Adrenal gland (tissue), 12 donors: Measurements from ENCODE around the gene XIRP1. TPM values are rescaled to one million over a fixed set of nuclear protein-coding genes. Genes with fewer than 3 reads are reported as not detected.

Experiments used
- DNase-seq, 7 donors: peaks; one replicate each; pipeline ENCODE4 v3.0.0-alpha.2; 2019 to 2020
- H3K27ac ChIP-seq, 5 donors: fragments of 200-600 bp; sonication (generic) in 4 of 5; 1 replicate in 3 of 5; 2 replicates in 2 of 5; pipeline versions ENCODE4 v1.5.1 to v1.8.0; 2016 to 2020; ENCODE audit warnings: mild to moderate bottlenecking in 1 of 5
- H3K27me3 ChIP-seq: fragments of 200-600 bp; 2 replicates; pipeline ENCODE4 v1.8.0; 2021
- H3K36me3 ChIP-seq, 2 donors: fragments of 200-600 bp; replicated peaks in 1 of 2; 1 replicate in 1 of 2; 2 replicates in 1 of 2; pipeline versions ENCODE4 v1.5.1 to v1.8.0; 2018 to 2022
- H3K4me1 ChIP-seq, 2 donors: fragments of 200-600 bp; replicated peaks in 1 of 2; 1 replicate in 1 of 2; 2 replicates in 1 of 2; pipeline versions ENCODE4 v1.5.1 to v1.8.0; 2018 to 2021
- H3K4me3 ChIP-seq, 4 donors: fragments of 200-600 bp; sonication (generic) in 3 of 4; one replicate each; pipeline ENCODE4 v1.5.1; 2016 to 2018
- H3K9me3 ChIP-seq, 3 donors: fragments of 200-600 bp; sonication (generic) in 1 of 3; replicated peaks in 1 of 3; 1 replicate in 2 of 3; 2 replicates in 1 of 3; pipeline versions ENCODE4 v1.5.1 to v1.8.0; 2016 to 2021
- CTCF ChIP-seq, 6 experiments: fragments of 450-650 bp in 4 of 6; fragments of 200-600 bp in 2 of 6; sonication (generic) in 1 of 6; IDR thresholded peaks; 1 replicate in 5 of 6; 2 replicates in 1 of 6; pipeline versions ENCODE4 v1.5.1 to v1.8.0; 2016 to 2021; ENCODE audit warnings: antibody characterized with exemption in 6 of 6, mild to moderate bottlenecking in 2 of 6, moderate library complexity in 1 of 6
- POLR2A ChIP-seq, 2 donors: fragments of 450-650 bp; IDR thresholded peaks; one replicate each; pipeline ENCODE4 v1.6.1; 2017; ENCODE audit warnings: antibody characterized with exemption in 2 of 2, mild to moderate bottlenecking in 2 of 2, moderate library complexity in 1 of 2
- WGBS, 4 donors: extraction: QIAGEN DNeasy Blood & Tissue Kit in 2 of 4; methylation state at CpG; one replicate each; pipeline versions ENCODE4 v1.1.5 to v1.1.7; 2013 to 2017; 5-methylcytosine and 5-hydroxymethylcytosine counted together
- intact Hi-C, 2 donors: fragments of 100-400 bp; cut with DNase I; formaldehyde crosslinking; loops; one replicate each; pipeline versions ENCODE4 v1.14.1 to v1.15.0; 2022 to 2023
- polyA plus RNA-seq, 3 donors: library from polyadenylated mRNA; stranded (reverse); fragments of 200-250 nt in 2 of 3; fragments of 350-450 nt in 1 of 3; fragmentation: Illumina TruSeq in 1 of 3; extraction: RNeasy Lipid Tissue Mini Kit (QIAGEN cat#74804) in 1 of 3; gene quantifications; one replicate each; pipeline ENCODE4 v1.2.3, GENCODE V29; 2013 to 2014
- total RNA-seq, 9 donors: library from RNA; depleted of rRNA in 4 of 9; stranded (reverse); fragments of >200 nt in 4 of 9; fragments of 120-200 nt in 1 of 9; fragmentation: NEBNext Ultra II Directional in 1 of 9; extraction: Animal tissue kit (Norgen Biotek cat#: 25700) in 1 of 9; gene quantifications; one replicate each; pipeline versions ENCODE4 v1.1.0 to v1.2.4, GENCODE V29; 2013 to 2023
- donor health status: healthy with polysubstance abuse.
- donor health status: Bipolar disorder and iron deficiency.
- donor health status: DM: yes; HTN: yes; CAD: no.
- donor health status: DM: no; HTN: no; CAD: no.
- donor health status: DM: no; HTN: no; CAD: no.
- donor health status: DM: yes; HTN: yes; CAD: no.

The XIRP1 gene
- total and polyA plus RNA-seq, 12 donors: under 0.01 to 0.48 (median 0.21) TPM; not detected in 6

- intact Hi-C loops: loop anchor here in 1 of 2 donors (5.0 kb wide), 1 partner anchor 75 kb away; no protein-coding TSS in a partner anchor
- no peaks in the 10 kb centered on the region for H3K4me1 ChIP-seq
- no peak overlapping the region for H3K27ac ChIP-seq
- H3K4me3 ChIP-seq: no peak overlapping the region
- no peak for DNase-seq
- no peak for TF ChIP-seq POLR2A (IDR thresholded peaks at IDR 0.05)
- TF ChIP-seq CTCF (IDR thresholded peaks at IDR 0.05): no peak
- H3K9me3 ChIP-seq: no peaks in the 10 kb centered on the region
- 95 to 97% (median 96%) methylated on average over 1 of the region's 1 CpG for WGBS, 4 donors
- H3K27me3 ChIP-seq: no peaks in the 10 kb centered on the region
- H3K36me3 ChIP-seq: no peaks in the 10 kb centered on the region
Observed at GRCh38 chr3:39212665-39213064, 20.3 kb upstream of the XIRP1 start.

- no peaks in the 10 kb centered on the region for H3K4me1 ChIP-seq
- DNase-seq: no peak
- no peaks in the 10 kb centered on the region for H3K36me3 ChIP-seq
- H3K27ac ChIP-seq: no peak overlapping the region
- intact Hi-C loops: loop anchor here in 1 of 2 donors (5.0 kb wide), 1 partner anchor 76 kb away; no protein-coding TSS in a partner anchor
- H3K4me3 ChIP-seq: no peak overlapping the region
- no peaks in the 10 kb centered on the region for H3K27me3 ChIP-seq
- TF ChIP-seq CTCF (IDR thresholded peaks at IDR 0.05) (no peak), POLR2A (IDR thresholded peaks at IDR 0.05) (no peak)
- no peaks in the 10 kb centered on the region for H3K9me3 ChIP-seq
- WGBS, 4 donors: 60 to 80% (median 68%) methylated on average over 4 of the region's 4 CpGs
Observed at GRCh38 chr3:39211332-39212130, 19.1 kb upstream of the XIRP1 start.

GRCh38 chr3:39210078-39210477 is 17.7 kb upstream of the XIRP1 start:
- TF ChIP-seq CTCF (IDR thresholded peaks at IDR 0.05): no peak
- Histone ChIP-seq H3K4me1 (no peaks in the 10 kb centered on the region), H3K4me3 (no peak overlapping the region), H3K27ac (no peak overlapping the region), H3K36me3 (no peaks in the 10 kb centered on the region), H3K27me3 (no peaks in the 10 kb centered on the region), H3K9me3 (no peaks in the 10 kb centered on the region)
- no peak for DNase-seq
- intact Hi-C loops: loop anchor here in 1 of 2 donors (5.0 kb wide), 1 partner anchor 77 kb away; no protein-coding TSS in a partner anchor
- WGBS, 4 donors: 75 to 85% (median 80%) methylated on average over 3 of the region's 3 CpGs

- Histone ChIP-seq H3K27me3 (no peaks in the 10 kb centered on the region), H3K36me3 (no peaks in the 10 kb centered on the region), H3K4me1 (no peaks in the 10 kb centered on the region), H3K4me3 (no peak overlapping the region), H3K27ac (no peak overlapping the region), H3K9me3 (no peaks in the 10 kb centered on the region)
- no peak for DNase-seq
- intact Hi-C loops: loop anchor here in 1 of 2 donors (5.0 kb wide), 1 partner anchor 78 kb away; no protein-coding TSS in a partner anchor
- WGBS, 4 donors: 81 to 100% (median 89%) methylated on average over 1 of the region's 1 CpG
- TF ChIP-seq POLR2A (IDR thresholded peaks at IDR 0.05) (no peak), CTCF (IDR thresholded peaks at IDR 0.05) (no peak)
Observed at GRCh38 chr3:39209329-39209970, 17.1 kb upstream of the XIRP1 start.
